ENCODE data around the gene GDF7. TPM values are rescaled to one million over a fixed set of nuclear protein-coding genes. Genes with fewer than 3 reads are reported as not detected.

Gene GDF7
- total and polyA plus RNA-seq, 5 donors from 2014 or later: 0.12 to 0.18 (median 0.14) TPM

DNA sequence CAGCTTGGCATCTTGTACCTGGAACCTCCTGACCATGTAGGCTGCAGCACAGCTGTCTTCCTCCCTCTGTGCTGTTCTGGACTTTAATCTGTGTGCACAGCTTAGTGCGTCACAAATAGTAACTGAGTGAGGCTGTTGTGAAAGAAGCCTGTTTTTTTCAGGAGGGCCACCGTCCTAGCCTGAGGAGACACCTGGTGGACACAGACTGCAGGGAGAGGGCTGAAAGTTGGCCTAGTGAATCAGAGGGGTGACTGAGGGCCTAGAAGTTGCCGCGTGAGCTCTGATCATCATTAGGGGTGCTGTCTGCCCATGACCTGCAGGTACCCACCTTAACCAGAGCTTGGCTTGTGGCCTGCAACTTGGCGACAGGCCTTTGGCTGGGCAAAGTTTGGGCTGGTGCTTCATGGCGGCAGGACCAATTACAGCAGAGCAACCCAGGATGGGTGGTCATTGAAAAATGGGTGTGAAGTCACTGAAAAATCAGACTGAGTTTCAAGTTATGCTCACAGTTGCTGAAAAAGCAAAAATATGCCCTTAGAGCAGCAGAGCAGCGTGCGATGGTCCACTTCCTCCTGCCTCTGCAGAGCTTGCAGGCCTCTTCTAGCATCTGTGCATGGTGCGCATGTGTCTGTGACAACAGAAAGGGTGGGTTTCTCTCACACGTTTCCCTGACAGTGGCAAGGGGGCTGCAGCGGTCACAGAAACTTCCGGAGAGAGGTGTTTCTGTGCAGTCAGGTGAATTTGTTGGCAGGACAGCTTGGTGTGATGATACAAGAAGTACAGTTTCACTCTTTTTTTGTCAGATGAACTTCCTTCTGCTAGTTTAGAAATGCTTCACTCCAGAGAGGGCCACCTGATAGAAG is 9.6 kb downstream of the GDF7 start:
- Mint-ChIP-seq H3K27me3 (peaks cover 27% of the 10 kb centered on the region), H3K36me3 (peaks cover 6% of the 10 kb centered on the region), H3K27ac (peak overlapping the region in 1 of 3 donors; percentile 11), H3K4me1 (peaks cover 0 to 6% (median 2%) of the 10 kb centered on the region in 4 donors), H3K4me3 (peak overlapping the region in 1 of 4 donors; percentile 18), H3K9me3 (peaks cover 0 to under 1% (median 0%) of the 10 kb centered on the region in 7 donors)
- Histone ChIP-seq H3K27ac (ENCODE audit: insufficient read depth, low read length, poor library complexity, severe bottlenecking) (no peak overlapping the region), H3K27me3 (ENCODE audit: control insufficient read depth, insufficient read depth, low read length) (peaks cover 10% of the 10 kb centered on the region), H3K4me1 (ENCODE audit: control insufficient read depth, insufficient read depth, low read length, poor library complexity, severe bottlenecking) (no peaks in the 10 kb centered on the region), H3K36me3 (ENCODE audit: control insufficient read depth, insufficient read depth, low read length) (peaks cover 6% of the 10 kb centered on the region), H3K4me3 (ENCODE audit: low read depth, low read length) (no peak overlapping the region), H3K9me3 (ENCODE audit: control insufficient read depth in 2 of 2, low read length in 2 of 2) (no peaks in the 10 kb centered on the region)
- no peak for DNase-seq
- ATAC-seq (ENCODE audit: low read depth in 2 of 2): no peak

DNA sequence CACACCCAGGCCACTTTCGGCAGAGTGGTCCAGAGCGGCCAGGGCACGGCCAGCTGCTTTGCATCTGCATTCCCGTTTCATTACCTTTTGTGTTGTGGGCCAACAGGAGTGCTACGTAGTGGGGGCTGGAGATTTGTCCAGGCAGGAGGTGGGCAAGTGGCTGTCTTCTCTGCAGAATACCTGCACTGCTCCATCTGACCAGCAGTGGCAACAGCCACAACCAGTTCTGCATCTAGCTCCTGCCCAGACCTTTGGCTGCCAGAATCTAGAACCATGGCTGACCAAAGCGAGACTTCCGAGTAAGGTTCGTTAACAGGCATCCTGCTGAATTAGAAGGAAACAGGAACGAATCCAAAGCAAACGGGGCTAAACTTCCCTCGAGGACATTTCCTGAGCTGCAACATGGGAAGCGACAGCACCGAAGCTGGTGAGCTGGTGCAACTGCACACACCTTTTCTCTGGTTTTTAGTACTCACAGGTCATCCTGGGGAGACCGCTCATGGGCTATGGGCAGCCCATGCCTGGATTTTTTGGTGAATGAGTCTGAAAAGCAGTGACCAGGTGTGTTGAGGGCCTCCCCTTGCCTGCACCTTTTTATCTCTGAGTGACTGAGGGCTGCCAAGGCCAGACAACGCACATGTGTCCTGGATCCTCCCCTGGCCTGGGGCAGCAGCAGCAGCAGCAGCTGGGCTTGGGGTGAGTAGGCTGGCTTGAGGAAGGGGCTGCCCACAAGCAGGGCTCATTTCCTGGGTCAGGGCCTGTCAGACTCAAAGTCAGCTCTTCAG is 10.5 kb downstream of the GDF7 start:
- H3K4me1 ChIP-seq (ENCODE audit: control insufficient read depth, insufficient read depth, low read length, poor library complexity, severe bottlenecking): peaks cover 2% of the 10 kb centered on the region
- H3K27ac ChIP-seq (ENCODE audit: insufficient read depth, low read length, poor library complexity, severe bottlenecking): no peak overlapping the region
- no peak overlapping the region for H3K4me3 Mint-ChIP-seq
- peak overlapping the region in 2 of 3 donors; percentile 20 to 55 for H3K27ac Mint-ChIP-seq
- ATAC-seq (ENCODE audit: low read depth in 2 of 2) (no peak), DNase-seq (no peak)
- H3K4me3 ChIP-seq (ENCODE audit: low read depth, low read length): no peak overlapping the region
- H3K9me3 ChIP-seq (ENCODE audit: control insufficient read depth in 2 of 2, low read length in 2 of 2): no peaks in the 10 kb centered on the region
- peaks cover 18% of the 10 kb centered on the region for H3K27me3 Mint-ChIP-seq
- H3K27me3 ChIP-seq (ENCODE audit: control insufficient read depth, insufficient read depth, low read length): peaks cover 8% of the 10 kb centered on the region
- no peaks in the 10 kb centered on the region for H3K9me3 Mint-ChIP-seq
- peaks cover 13% of the 10 kb centered on the region for H3K36me3 Mint-ChIP-seq
- peaks cover 6% of the 10 kb centered on the region for H3K36me3 ChIP-seq (ENCODE audit: control insufficient read depth, insufficient read depth, low read length)
- peaks cover 0 to 4% (median 2%) of the 10 kb centered on the region in 4 donors for H3K4me1 Mint-ChIP-seq

DNA sequence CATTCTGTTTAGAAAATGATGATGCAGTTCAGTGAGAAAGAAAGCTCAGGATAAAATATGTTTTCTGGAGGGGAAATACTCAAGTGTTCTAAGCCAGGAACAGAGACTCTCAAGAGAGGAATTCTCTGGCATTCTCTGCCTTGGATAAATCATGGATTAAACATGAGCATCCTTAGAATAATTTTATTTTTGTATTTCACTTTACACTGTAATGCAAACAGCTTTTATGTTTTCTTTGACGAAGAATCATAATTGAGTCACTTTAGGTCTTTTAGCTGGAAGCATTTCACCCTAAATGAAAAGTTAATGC is 11.1 kb downstream of the GDF7 start:
- H3K36me3 ChIP-seq (ENCODE audit: control insufficient read depth, insufficient read depth, low read length): peaks cover 6% of the 10 kb centered on the region
- peaks cover 18% of the 10 kb centered on the region for H3K36me3 Mint-ChIP-seq
- peaks cover 13% of the 10 kb centered on the region for H3K27me3 Mint-ChIP-seq
- H3K4me1 Mint-ChIP-seq: peaks cover 0 to 10% (median 3%) of the 10 kb centered on the region in 4 donors
- DNase-seq (no peak), ATAC-seq (ENCODE audit: low read depth in 2 of 2) (no peak)
- no peak overlapping the region for H3K27ac ChIP-seq (ENCODE audit: insufficient read depth, low read length, poor library complexity, severe bottlenecking)
- H3K9me3 Mint-ChIP-seq: no peaks in the 10 kb centered on the region
- H3K27ac Mint-ChIP-seq: peak overlapping the region in 1 of 3 donors; percentile 55
- no peaks in the 10 kb centered on the region for H3K9me3 ChIP-seq (ENCODE audit: control insufficient read depth in 2 of 2, low read length in 2 of 2)
- H3K4me3 ChIP-seq (ENCODE audit: low read depth, low read length): no peak overlapping the region
- H3K4me1 ChIP-seq (ENCODE audit: control insufficient read depth, insufficient read depth, low read length, poor library complexity, severe bottlenecking): peaks cover 5% of the 10 kb centered on the region
- no peak overlapping the region for H3K4me3 Mint-ChIP-seq
- H3K27me3 ChIP-seq (ENCODE audit: control insufficient read depth, insufficient read depth, low read length): peaks cover 3% of the 10 kb centered on the region

DNA sequence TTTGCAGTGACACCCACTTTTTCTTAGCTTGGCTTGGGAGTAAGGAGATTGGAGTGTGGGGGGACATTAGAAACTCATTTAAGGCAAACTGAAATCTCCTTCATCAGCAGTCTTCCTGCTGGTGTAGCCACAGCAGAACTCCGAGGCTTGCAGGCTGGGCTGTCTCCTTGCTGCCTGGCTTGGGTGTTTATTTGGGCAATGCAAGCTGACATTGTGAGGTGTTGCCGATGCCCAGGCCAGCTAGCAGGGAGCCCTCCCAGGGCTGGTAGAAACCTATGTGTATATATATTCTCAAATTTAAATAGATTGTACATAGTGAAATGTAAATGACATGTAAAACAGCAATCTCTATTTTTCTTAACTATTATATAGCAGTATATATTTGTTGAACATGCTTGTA is 11.8 kb downstream of the GDF7 start:
- Histone ChIP-seq H3K9me3 (ENCODE audit: control insufficient read depth in 2 of 2, low read length in 2 of 2) (no peaks in the 10 kb centered on the region), H3K27me3 (ENCODE audit: control insufficient read depth, insufficient read depth, low read length) (no peaks in the 10 kb centered on the region), H3K36me3 (ENCODE audit: control insufficient read depth, insufficient read depth, low read length) (peaks cover 6% of the 10 kb centered on the region), H3K27ac (ENCODE audit: insufficient read depth, low read length, poor library complexity, severe bottlenecking) (no peak overlapping the region), H3K4me1 (ENCODE audit: control insufficient read depth, insufficient read depth, low read length, poor library complexity, severe bottlenecking) (peaks cover 5% of the 10 kb centered on the region), H3K4me3 (ENCODE audit: low read depth, low read length) (no peak overlapping the region)
- Mint-ChIP-seq H3K4me3 (no peak overlapping the region), H3K36me3 (peaks cover 25% of the 10 kb centered on the region), H3K9me3 (no peaks in the 10 kb centered on the region), H3K27ac (no peak overlapping the region), H3K4me1 (peaks cover 0 to 14% (median 3%) of the 10 kb centered on the region in 4 donors), H3K27me3 (peaks cover 6% of the 10 kb centered on the region)
- DNase-seq: no peak
- ATAC-seq (ENCODE audit: low read depth in 2 of 2): no peak

DNA sequence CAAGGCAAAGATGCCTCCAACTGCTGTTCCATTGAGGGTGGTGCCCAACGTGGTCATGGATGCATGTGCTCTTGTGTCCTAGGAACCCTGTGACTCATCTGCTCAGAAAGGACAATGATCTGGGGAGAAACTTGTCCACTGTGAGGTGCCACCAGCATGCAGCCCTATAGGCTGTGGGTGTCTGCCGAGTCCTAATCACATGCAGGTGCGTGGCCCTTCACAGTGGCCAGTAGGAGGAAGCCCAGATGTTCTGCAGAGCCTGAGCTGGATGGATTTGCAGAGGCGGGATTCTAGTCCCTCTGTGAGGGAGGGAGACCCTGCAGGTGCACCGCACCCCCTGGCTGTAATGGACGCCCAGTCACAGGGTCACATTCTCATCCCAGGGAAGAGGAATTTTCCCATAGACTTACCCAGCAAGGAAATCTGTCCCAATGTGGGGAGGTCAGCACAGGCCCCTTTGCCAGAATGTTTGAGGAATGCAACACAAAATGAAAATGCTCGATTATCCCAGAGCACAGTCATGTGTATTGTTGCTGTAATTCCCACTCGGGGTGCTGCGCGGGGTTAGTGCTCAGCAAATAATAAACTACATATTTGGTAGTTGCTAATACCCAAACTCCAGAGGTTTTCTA is 13.9 kb downstream of the GDF7 start:
- Mint-ChIP-seq H3K9me3 (no peaks in the 10 kb centered on the region), H3K27ac (peak overlapping the region in 1 of 3 donors; percentile 90), H3K27me3 (no peaks in the 10 kb centered on the region), H3K4me3 (no peak overlapping the region), H3K4me1 (peaks cover 0 to 12% (median 3%) of the 10 kb centered on the region in 4 donors), H3K36me3 (peaks cover 40% of the 10 kb centered on the region)
- Histone ChIP-seq H3K36me3 (ENCODE audit: control insufficient read depth, insufficient read depth, low read length) (peaks cover 16% of the 10 kb centered on the region), H3K4me3 (ENCODE audit: low read depth, low read length) (no peak overlapping the region), H3K27me3 (ENCODE audit: control insufficient read depth, insufficient read depth, low read length) (no peaks in the 10 kb centered on the region), H3K4me1 (ENCODE audit: control insufficient read depth, insufficient read depth, low read length, poor library complexity, severe bottlenecking) (peaks cover 5% of the 10 kb centered on the region), H3K27ac (ENCODE audit: insufficient read depth, low read length, poor library complexity, severe bottlenecking) (no peak overlapping the region), H3K9me3 (ENCODE audit: control insufficient read depth in 2 of 2, low read length in 2 of 2) (no peaks in the 10 kb centered on the region)
- DNase-seq: no peak
- no peak for ATAC-seq (ENCODE audit: low read depth in 2 of 2)

DNA sequence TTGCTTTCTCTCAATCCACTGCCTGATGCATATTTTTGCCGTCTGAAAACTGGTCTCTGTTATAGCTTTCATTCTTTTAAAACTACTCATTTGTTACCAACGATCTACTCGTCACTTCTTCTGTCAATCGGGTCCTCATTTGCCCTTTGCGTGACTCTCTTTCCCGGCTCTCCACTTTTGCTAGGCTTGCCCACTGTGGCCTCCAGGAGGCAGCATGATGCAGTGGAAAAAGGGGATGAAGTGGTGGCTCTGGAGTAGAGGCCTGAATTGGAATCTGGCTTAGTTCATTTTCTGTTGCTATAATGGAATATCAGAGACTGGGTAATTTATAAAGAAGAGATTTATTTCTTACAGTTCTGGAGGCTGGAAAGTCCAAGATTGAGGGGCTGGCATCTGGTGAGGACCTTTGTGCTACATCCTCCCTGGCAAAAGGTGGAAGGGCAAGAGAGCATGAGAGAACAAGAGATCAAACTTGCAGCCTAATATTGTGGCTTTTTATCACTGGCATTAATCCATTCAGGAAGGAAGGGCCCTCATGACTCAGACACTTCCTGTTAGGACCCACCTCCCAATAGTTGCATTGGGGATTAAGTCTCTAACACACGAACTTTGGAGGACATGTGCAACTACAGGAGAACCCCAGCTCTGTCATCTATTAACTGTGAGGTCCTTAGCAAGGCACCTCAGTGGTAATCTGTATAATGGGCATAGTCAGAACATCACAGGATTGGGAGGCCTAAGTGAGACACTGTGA is 15.4 kb downstream of the GDF7 start:
- ATAC-seq (ENCODE audit: low read depth in 2 of 2) (no peak), DNase-seq (no peak)
- peaks cover 5% of the 10 kb centered on the region for H3K4me1 ChIP-seq (ENCODE audit: control insufficient read depth, insufficient read depth, low read length, poor library complexity, severe bottlenecking)
- H3K27me3 Mint-ChIP-seq: no peaks in the 10 kb centered on the region
- peaks cover 0 to 16% (median 3%) of the 10 kb centered on the region in 4 donors for H3K4me1 Mint-ChIP-seq
- H3K27ac ChIP-seq (ENCODE audit: insufficient read depth, low read length, poor library complexity, severe bottlenecking): no peak overlapping the region
- H3K36me3 ChIP-seq (ENCODE audit: control insufficient read depth, insufficient read depth, low read length): peaks cover 28% of the 10 kb centered on the region
- H3K4me3 ChIP-seq (ENCODE audit: low read depth, low read length): no peak overlapping the region
- H3K9me3 Mint-ChIP-seq: no peaks in the 10 kb centered on the region
- H3K27me3 ChIP-seq (ENCODE audit: control insufficient read depth, insufficient read depth, low read length): no peaks in the 10 kb centered on the region
- no peak overlapping the region for H3K4me3 Mint-ChIP-seq
- no peaks in the 10 kb centered on the region for H3K9me3 ChIP-seq (ENCODE audit: control insufficient read depth in 2 of 2, low read length in 2 of 2)
- H3K27ac Mint-ChIP-seq: peak overlapping the region in 2 of 3 donors; percentile 31 to 90
- peaks cover 53% of the 10 kb centered on the region for H3K36me3 Mint-ChIP-seq

DNA sequence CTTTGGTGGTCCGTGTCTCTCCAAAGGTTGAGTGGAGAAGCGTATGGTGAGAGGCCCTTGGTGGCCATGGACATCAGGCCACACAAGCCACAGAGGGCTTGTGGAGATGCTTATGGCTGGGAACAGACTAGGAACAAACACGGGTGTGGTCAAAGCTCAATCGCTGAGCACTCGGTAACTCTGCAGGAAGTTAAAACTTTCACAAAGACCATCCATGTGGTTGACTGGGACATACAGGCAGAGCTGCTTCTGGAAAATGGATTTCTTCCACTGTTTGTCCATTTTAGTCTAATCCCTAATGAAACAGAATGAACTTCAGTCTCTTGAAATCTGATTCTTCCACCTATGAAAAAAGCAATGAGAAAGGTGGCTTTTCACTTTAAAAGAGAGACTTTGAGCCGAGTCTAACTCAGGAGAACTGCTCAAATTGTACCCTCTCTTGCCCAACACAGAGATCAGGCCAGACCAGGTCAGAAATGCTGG is 17.7 kb downstream of the GDF7 start:
- no peak overlapping the region for H3K4me3 ChIP-seq (ENCODE audit: low read depth, low read length)
- Mint-ChIP-seq H3K4me3 (no peak overlapping the region), H3K27me3 (no peaks in the 10 kb centered on the region), H3K9me3 (no peaks in the 10 kb centered on the region), H3K4me1 (peaks cover 0 to 16% (median 3%) of the 10 kb centered on the region in 4 donors), H3K27ac (no peak overlapping the region), H3K36me3 (peaks cover 67% of the 10 kb centered on the region)
- DNase-seq (no peak), ATAC-seq (ENCODE audit: low read depth in 2 of 2) (no peak)
- H3K27me3 ChIP-seq (ENCODE audit: control insufficient read depth, insufficient read depth, low read length): no peaks in the 10 kb centered on the region
- H3K36me3 ChIP-seq (ENCODE audit: control insufficient read depth, insufficient read depth, low read length): peaks cover 39% of the 10 kb centered on the region
- no peaks in the 10 kb centered on the region for H3K9me3 ChIP-seq (ENCODE audit: control insufficient read depth in 2 of 2, low read length in 2 of 2)
- H3K27ac ChIP-seq (ENCODE audit: insufficient read depth, low read length, poor library complexity, severe bottlenecking): no peak overlapping the region
- H3K4me1 ChIP-seq (ENCODE audit: control insufficient read depth, insufficient read depth, low read length, poor library complexity, severe bottlenecking): peaks cover 5% of the 10 kb centered on the region
